Measurements from ENCODE around the gene TRAPPC12.
"Not testable (repeated sequence)": the region's sequence is repeated elsewhere in the genome, so short reads cannot be mapped to it uniquely, and the experiment has no call there.

TRAPPC12 gene

GRCh38 chr2:3433776-3434400, 54.4 kb downstream of the TRAPPC12 start:
- DNase-seq, result no peak

DNA sequence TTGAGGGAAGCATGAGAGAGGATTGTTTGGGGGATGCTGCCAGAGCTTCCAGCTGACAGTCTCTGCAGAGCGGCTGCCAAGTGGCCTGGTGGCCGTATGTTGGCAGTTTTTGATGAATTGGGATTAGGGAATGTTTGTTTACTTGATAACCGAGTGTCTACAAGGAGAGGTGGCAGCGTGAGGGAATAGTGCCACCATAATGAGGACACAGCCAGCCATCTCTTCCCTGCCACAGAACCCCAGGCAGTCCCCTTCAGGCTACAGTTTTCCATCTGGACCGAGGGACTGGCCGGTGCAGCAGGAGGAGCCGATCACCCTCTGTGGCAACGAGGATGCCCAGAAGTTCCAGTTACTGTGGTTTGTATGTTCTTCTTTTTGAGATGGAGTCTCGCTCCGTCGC, 55.2 kb downstream of the TRAPPC12 start:
- no peak for DNase-seq

DNA sequence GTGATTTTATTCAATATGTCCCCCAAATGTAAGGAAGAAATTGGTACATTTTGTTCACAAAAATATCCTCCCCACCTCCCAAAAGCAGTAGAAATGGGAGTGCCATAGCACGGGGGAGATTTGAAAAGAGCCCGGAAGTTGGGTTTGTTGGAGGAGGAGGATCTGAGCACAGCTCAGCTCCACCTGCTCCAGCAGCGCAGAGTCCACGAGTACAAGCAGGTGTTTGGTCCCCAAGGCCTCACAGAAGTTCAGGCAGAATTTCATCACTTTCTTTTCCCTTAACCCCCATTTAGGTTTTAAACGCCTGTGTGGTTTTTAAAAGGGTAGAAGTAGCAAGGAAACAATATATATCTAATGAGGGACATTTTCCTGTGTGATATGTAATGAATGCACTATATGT, 56.0 kb downstream of the TRAPPC12 start:
- no peak for DNase-seq

DNA sequence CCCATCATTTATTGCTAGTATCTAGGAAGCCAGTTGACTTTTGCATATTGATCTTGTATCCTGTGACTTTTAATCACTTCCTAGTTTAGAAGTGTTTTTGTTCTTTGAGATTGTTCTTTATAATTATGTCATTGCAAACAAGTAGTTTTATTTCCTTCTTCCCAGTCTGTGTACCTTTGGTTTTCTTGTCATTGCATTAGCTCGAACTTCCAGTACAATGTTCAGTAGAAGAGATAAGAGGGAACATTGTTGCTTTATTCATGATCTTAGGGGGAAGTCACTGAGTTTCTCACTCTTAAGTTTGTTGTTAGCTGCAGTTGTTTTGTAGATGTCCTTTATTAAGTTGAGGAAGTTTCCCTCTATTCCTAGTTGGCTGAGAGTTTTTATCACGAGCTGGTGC, 61.0 kb downstream of the TRAPPC12 start:
- DNase-seq, result no peak

DNA sequence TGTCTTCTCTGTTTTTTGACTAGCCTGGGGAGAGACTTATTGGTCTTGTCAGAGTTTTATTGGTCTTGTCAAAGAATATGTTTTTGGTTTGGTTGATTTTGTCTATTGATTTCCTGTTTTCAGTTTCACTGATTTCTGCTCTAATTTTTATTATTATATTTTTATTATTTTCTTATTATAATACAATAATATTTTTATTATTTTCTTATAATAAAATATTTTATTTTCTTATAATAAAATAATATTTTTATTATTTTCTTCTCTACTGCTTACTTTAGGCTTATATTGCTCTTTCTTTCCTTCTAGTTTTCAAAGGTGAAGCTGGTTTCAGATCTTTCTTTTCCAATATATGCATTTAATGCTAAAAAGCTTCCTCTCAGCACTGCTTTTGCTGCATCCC, 62.0 kb downstream of the TRAPPC12 start:
- no peak for DNase-seq

- DNase-seq, result no peak
These were observed 62.7 kb downstream of the TRAPPC12 start for GRCh38 chr2:3442185-3442584.

DNA sequence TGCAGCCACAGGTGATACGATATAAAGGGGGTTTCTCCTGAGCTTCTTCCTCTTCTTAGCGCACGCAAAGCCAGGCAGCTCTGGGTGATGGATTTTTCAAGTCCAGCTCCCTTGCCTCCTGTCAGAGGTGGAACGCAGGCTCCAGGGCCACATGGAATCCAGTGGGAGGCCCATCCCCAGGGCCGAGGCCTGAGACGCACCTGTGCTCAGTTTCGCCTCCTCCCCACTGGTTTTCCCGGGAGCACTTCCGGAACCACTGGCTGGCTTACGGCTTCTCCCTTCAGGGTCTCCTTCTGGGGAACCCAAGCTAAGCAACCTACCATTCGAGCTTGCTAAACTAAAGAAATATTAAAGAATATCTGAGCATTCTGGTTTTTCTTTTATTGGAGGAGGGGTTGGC, 63.6 kb downstream of the TRAPPC12 start:
- DNase-seq, result no peak

- DNase-seq, result no peak
These were observed 64.1 kb downstream of the TRAPPC12 start for GRCh38 chr2:3443506-3444084.

DNA sequence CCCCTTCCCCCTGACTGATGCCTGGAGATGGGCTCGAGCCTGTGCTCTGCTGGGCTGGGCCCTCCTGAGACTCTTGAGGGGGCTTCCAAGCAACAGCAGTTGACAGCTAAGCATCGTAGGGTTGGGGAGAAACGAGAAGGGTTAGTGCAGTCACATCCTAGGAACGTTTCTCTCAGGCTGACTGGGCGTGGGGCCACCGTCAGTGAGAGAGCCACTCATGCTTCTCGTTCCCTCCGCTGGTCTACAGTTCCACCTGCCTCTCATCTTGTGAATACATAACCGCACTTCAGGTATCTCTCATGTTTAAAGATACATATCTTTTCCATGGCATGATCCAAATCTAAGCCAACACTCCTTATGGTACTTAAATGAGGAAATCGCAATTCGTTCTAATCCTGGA, 66.4 kb downstream of the TRAPPC12 start:
- no peak for DNase-seq

- no peak for DNase-seq
These were observed 66.9 kb downstream of the TRAPPC12 start for GRCh38 chr2:3446381-3446780.

DNA sequence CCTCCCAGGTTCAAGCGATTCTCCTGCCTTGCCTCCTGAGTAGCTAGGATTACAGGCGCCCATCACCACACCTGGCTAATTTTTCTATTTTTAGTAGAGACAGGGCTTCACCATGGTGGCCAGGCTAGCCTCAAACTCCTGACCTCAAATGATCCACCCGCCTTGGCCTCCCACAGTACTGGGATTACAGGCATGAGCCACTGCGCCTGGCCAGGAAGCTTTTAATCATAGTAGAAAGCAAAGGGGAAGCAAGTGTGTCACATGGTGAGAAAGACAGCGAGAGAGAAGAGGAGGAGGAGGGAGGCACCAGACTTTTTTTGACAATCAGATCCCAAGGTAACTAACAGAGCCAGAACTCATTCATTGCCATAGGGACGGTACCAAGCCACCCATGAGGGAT, 67.7 kb downstream of the TRAPPC12 start:
- DNase-seq, result not testable (repeated sequence)

- DNase-seq, result no peak
These were observed 68.4 kb downstream of the TRAPPC12 start for GRCh38 chr2:3447789-3448317.

- not testable (repeated sequence) for DNase-seq
These were observed 69.0 kb downstream of the TRAPPC12 start for GRCh38 chr2:3448441-3448911.

GRCh38 chr2:3449086-3449485, 69.6 kb downstream of the TRAPPC12 start:
- DNase-seq, result no peak

- no peak for DNase-seq
These were observed 70.4 kb downstream of the TRAPPC12 start for GRCh38 chr2:3449936-3450335.

DNA sequence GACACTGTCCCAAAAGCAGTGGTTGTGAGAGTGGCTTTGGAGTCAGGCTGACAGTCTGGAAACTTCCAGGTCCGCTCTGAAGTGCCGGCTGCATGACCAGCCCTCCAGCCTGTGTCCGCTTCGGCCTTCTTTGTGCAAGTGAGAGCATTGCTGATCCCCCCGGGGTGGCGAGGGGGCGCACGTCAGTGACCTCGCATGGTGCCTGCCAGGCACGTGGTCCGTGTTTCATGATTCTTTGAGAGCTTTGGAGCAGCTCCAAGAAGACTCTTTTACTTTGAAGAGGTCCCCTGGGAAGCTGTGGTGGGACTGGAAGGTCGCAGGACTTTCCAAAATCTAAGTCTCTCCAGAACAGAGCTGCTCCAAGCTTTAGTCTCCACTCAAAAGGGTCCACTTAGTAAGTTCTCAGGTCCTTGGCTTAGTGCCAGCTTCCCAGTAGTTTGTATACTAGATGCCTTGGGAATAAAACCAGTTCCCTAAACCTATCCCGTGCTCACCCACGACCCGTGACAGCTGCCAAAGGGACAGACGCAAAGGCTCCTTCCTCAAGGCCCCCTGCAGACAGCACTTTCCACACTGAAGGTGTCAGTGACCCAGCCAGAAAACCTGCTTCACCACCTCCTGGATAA, 71.0 kb downstream of the TRAPPC12 start:
- DNase-seq, result peak in 1 of 2 experiments; percentile 8

GRCh38 chr2:3451169-3451568, 71.7 kb downstream of the TRAPPC12 start:
- DNase-seq, result no peak

- DNase-seq, result no peak
These were observed 72.6 kb downstream of the TRAPPC12 start for GRCh38 chr2:3451926-3452671.

GRCh38 chr2:3453190-3453999, 73.9 kb downstream of the TRAPPC12 start:
- DNase-seq, result no peak

DNA sequence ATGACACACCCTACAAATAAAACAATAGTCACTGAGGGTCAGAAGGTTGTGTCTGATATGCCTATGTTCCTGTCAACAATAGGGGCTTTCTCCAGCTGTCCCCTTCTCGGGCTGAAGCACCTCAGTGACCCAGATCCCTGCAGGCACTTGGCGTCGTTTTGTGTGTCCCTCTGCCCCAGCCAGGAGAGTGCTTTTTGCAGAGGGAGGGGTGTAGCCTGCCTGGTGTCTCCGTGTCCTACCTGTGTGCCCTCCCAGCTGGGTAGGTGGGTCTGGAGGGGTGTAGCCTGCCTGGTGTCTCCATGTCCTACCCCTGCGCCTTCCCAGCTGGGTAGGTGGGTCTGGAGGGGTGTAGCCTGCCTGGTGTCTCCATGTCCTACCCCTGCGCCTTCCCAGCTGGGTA, 74.5 kb downstream of the TRAPPC12 start:
- DNase-seq, result not testable (repeated sequence)

GRCh38 chr2:3454802-3455201, 75.3 kb downstream of the TRAPPC12 start:
- no peak for DNase-seq

DNA sequence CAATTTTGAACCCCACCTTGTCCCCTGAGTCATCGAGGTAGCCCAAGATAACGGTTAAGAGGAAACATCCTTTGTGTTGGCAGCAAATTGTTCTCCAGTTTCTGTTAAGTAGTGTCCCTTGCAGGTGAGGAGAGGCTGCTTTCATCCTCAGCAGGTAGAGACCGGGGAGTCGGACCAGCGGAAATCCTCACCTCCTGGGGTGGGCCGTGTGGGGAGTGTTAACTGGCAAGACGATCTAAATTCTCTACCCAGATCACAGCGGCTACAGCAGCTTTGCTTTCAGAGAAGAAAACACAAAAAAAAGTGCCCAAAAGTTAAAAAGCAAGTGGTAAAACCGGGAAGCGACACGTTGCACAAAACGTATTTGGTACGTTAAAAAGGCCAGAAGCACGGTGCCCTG, 76.6 kb downstream of the TRAPPC12 start:
- no peak for DNase-seq

All from NCI-H446 (cell line).